Neutrophil (primary cell): ENCODE measurements around the gene HAUS7.

Experiments used
- H3K27ac ChIP-seq: fragments of 200-600 bp; sonication (generic); 2 replicates; pipeline ENCODE4 v1.5.1; 2016; ENCODE audit warnings: mild to moderate bottlenecking, moderate library complexity
- H3K27me3 ChIP-seq: fragments of 200-600 bp; sonication (generic); 2 replicates; pipeline ENCODE4 v1.6.0; 2016; ENCODE audit warnings: mild to moderate bottlenecking
- H3K36me3 ChIP-seq: fragments of 200-600 bp; sonication (generic); 2 replicates; pipeline ENCODE4 v1.5.1; 2017
- H3K4me1 ChIP-seq, 2 experiments: fragments of 200-600 bp in 1 of 2; sonication (generic) in 1 of 2; 1 replicate in 1 of 2; 2 replicates in 1 of 2; pipeline versions ENCODE4 v1.5.1 to v1.6.1; 2013 to 2016; ENCODE audit warnings: low read depth in 1 of 2, low read length in 1 of 2, mild to moderate bottlenecking in 1 of 2, moderate library complexity in 1 of 2; ENCODE audit not compliant: control insufficient read depth in 1 of 2, insufficient read depth in 1 of 2
- H3K4me3 ChIP-seq, 2 experiments: fragments of 200-600 bp in 1 of 2; sonication (generic) in 1 of 2; 1 replicate in 1 of 2; 2 replicates in 1 of 2; pipeline ENCODE4 v1.5.1; 2013 to 2016; ENCODE audit warnings: low read depth in 1 of 2, low read length in 1 of 2, mild to moderate bottlenecking in 1 of 2, moderate library complexity in 1 of 2
- H3K9me3 ChIP-seq: fragments of 200-600 bp; sonication (generic); 2 replicates; pipeline ENCODE4 v1.5.1; 2016
- CTCF ChIP-seq: fragments of 200-600 bp; sonication (generic); IDR thresholded peaks from 2 replicates; pipeline ENCODE4 v1.5.1; 2016; ENCODE audit warnings: antibody characterized with exemption

Gene HAUS7

GRCh38 chrX:153421856-153422255, 48.5 kb downstream of the HAUS7 start:
- Histone ChIP-seq H3K27me3 (no peaks in the 10 kb centered on the region), H3K9me3 (no peaks in the 10 kb centered on the region), H3K4me1 (peaks cover 28 to 32% of the 10 kb centered on the region in 2 experiments), H3K27ac (no peak overlapping the region), H3K4me3 (no peak overlapping the region), H3K36me3 (peaks cover 28% of the 10 kb centered on the region)
- TF ChIP-seq CTCF, result no peak

GRCh38 chrX:153420851-153421599, 49.4 kb downstream of the HAUS7 start:
- Histone ChIP-seq H3K36me3 (peaks cover 28% of the 10 kb centered on the region), H3K4me1 (peaks cover 34 to 38% of the 10 kb centered on the region in 2 experiments), H3K4me3 (no peak overlapping the region), H3K9me3 (no peaks in the 10 kb centered on the region), H3K27ac (no peak overlapping the region), H3K27me3 (no peaks in the 10 kb centered on the region)
- TF ChIP-seq CTCF, result no peak

DNA sequence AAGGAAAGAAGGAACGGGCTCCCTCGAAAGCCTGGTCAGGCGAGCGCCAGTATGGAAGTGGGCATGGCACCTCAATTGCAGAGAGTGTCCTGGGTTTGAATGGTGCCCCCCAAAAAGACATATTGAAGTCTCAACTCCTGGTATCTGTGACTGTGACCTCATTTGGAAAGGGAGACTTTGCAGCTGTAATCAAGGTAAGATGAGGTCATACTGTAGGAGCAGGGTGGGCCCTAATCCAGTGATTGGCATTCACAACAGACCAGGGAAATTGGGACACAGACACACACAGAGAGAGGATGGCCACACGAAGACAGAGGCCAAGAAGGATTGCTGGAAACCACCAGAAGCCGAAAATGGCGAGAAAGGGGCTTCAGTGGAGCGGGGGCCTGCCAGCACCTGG, 52.7 kb downstream of the HAUS7 start:
- Histone ChIP-seq H3K36me3 (peaks cover 28% of the 10 kb centered on the region), H3K4me3 (no peak overlapping the region), H3K27ac (no peak overlapping the region), H3K27me3 (no peaks in the 10 kb centered on the region), H3K4me1 (peaks cover 46 to 48% of the 10 kb centered on the region in 2 experiments), H3K9me3 (no peaks in the 10 kb centered on the region)
- no peak for TF ChIP-seq CTCF

DNA sequence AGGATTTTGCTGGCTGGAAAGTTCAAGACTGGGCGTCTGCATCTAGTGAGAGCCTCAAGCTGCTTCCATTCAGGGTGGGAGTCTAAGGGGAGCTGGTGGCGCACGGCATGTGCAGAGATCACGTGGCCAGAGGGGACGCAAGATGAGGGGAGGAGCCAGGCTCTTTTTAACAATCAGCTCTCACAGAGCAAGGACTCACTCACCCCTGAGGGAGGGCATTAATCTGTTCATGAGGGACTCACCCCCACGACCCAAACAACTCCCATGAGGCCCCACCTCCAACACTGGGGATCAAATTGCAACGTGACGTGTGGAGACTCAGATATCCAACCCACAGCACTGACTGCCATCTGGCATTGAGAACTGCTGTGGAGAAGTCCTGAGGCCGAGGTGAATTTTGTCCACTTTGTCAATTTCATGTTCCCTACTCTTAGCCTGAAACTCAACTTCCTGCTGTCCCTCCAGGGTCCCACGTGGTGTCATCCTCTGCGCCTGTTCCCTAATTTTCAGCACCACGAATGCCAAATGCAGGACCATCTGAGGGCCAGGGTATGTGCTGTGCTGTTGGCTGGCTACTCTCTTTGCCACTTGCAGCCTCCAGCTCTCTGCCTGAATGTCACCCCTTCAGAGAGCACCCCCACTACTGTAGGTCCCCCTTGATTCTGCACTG, 53.5 kb downstream of the HAUS7 start:
- Histone ChIP-seq H3K4me3 (no peak overlapping the region), H3K9me3 (no peaks in the 10 kb centered on the region), H3K36me3 (peaks cover 27% of the 10 kb centered on the region), H3K27ac (no peak overlapping the region), H3K4me1 (peaks cover 51% of the 10 kb centered on the region in 2 experiments), H3K27me3 (no peaks in the 10 kb centered on the region)
- no peak for TF ChIP-seq CTCF

DNA sequence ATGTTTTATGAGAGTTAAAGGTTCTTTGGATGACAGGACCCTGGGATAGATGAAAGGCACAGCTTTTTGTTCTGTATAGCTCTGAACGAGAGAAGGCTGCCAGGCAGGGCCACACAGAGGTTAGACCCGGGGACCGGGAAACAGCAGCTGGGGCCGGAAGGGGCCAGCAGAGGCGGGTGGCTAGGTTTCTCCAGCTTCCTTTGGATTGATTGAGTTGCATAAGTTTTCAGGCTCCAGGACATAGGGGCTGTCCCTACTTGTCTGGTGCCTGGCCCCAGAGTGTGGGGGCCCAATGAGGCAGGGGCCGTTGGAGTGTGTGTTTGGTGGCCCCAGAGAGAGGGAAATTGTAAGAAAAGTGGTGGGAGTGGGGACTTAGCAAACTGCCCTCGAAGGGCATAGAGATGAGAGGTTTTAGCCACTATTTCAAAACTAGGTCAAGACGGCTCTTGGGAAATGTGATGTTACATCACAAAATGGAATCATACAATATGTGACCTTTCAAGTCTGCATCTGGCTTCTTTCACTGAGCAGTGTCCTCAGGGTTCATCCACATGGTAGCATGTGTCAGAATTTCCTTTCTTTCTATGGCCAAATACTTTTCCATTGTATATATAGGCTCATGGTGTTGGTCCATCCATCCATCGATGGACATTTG, 55.4 kb downstream of the HAUS7 start:
- H3K4me3 ChIP-seq, result no peak overlapping the region
- H3K4me1 ChIP-seq, result peaks cover 53 to 54% of the 10 kb centered on the region in 2 experiments
- H3K9me3 ChIP-seq, result no peaks in the 10 kb centered on the region
- peak overlapping the region; percentile 53 for H3K27ac ChIP-seq
- H3K36me3 ChIP-seq, result peaks cover 10% of the 10 kb centered on the region
- H3K27me3 ChIP-seq, result no peaks in the 10 kb centered on the region
- no peak for TF ChIP-seq CTCF
